Stimulated activated CD8-positive, alpha-beta memory T cell treated with anti-CD3 and anti-CD28 coated beads, Interleukin-4, amount 100 ng/mL, for 1 hour (primary cell): ENCODE measurements around the gene GARIN6.
"Not testable (repeated sequence)": the region's sequence is repeated elsewhere in the genome, so short reads cannot be mapped to it uniquely, and the experiment has no call there.

Experiments
- DNase-seq, 2 donors: peaks; one replicate each; pipeline ENCODE4 v3.0.0-alpha.2; 2020; ENCODE audit warnings: low read depth in 2 of 2, low spot score in 1 of 2

The GARIN6 gene

DNA sequence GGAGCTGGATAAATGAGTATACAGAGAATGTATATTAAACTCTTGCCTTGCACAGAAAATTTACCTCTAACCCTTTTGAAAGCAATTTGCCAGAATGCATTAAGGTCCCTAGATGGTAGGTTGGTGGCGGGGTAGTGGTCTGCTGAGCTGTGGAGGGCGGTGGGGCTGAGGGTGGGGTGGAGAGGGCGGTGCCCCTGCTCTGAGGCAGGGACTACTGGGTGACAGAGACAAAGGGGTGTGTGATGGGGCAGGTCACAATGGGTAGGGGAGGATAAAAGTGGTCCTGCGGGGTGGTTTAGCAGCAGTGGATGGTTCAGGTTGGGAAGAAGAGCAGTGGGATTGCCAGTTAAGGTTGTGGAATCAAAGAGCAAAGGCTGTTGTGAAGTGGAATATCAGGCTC, at the start of gene GARIN6:
GARIN6 (plus strand) TSS at position 301 of the 400 bp plus-strand sequence. CDS start 422 bp downstream, outside the sequence.
- DNase-seq, result no peak

DNA sequence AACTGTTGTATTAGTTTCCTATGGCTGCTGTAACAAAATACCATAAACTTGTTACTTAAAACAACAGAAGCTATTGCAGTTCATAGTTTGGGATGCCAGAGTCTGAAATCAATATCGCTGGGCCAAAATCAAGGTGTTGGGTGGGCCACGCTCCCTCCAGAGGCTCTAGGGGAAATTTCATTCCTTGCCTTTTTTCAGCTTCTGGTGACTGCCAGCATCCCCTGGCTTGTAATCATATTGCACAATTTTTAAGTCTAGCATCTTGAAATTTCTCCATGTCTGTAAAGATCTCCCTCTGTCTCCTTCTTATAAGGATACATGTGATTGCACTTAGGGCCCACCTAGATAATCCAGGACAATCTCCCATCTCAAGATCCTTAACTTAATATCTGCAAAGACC, 48.8 kb upstream of the GARIN6 start:
- DNase-seq, result no peak

DNA sequence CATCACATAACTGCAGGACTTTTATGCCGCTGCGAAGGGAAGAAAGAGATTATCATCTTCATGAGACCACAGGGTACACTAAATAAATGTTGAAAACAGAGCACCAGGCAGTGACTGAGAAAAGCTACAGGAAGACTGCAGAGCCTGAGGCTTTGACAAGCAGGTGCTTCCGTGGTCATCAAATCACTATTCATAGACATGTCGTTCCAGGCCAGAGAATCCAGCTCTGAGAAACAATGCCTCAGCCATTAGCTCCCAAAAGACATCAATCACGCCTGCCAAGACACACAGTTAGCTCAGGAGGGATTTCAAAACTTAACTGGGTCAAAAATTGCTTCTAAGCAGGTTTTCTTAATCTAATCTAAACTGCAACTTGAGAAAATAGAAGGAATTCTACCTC, 47.2 kb upstream of the GARIN6 start:
- DNase-seq, result no peak

DNA sequence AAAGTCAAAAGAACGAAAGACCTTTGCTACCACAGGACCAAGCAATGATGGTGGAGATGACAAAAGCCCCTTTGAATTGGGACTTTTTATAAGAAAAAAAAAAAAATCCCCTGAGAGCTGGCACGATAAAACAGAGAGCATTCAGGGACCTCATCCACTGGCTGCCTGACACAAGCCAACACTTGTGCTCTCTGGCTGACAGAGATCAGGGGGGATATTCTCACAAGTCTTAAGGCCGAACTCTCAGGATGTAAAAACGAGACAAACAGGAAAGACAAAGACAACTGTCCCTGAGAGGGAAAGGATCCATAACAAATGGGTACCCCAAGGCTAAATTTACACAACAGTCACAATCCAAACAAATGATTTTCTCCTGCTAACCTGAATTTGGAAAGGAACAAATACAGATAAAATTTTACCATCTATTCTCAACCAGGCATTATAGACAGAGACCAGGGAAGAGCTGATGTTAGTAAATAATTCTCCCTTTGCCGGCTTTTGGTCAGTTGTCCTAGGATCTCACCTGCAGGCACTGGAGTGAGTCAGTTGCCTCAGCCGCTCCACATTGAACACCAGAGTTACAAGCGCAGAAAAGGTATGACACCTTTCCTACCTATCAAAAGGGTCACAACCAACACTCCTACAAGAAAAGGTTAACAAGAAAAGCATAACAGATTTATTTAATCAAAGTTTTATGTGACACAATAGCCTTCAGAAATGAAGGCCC, 37.9 kb upstream of the GARIN6 start:
- no peak for DNase-seq

DNA sequence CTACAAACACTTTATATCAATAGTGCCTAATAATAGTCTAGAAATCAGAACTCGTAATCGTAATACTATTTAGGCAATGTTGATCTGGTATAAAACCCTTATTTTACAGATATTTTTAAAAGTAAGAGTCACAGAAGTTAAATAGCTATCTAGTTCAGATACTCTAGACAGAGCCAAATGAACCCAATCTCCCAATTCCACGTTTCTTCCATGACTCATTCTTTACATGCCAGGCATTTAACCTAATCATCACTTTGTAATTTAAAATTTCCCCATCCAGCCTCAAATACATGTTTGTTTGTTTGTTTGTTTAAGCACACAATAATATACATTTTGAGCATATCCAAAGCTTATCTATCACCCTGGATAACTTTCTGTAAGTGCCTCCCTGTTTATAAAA, 36.4 kb upstream of the GARIN6 start:
- DNase-seq, result no peak

DNA sequence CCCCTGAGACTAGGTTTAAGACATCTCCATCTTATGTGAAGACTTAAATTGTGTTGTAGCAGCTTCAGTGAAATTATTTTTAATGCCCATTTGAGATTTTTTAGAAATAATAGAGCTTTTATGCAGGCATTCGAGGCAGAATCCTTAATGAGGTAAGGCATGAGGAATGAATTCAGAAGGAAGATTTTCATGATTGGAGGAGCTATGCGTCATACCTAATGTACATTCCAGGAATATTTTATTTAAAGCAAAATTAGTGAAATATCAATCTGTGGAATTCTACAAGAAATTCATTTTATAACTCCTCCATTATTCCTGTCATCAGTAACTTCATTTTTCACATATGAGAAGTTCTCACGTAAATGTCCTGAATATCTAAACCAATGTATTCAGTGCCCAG, 36.0 kb upstream of the GARIN6 start:
- no peak for DNase-seq

DNA sequence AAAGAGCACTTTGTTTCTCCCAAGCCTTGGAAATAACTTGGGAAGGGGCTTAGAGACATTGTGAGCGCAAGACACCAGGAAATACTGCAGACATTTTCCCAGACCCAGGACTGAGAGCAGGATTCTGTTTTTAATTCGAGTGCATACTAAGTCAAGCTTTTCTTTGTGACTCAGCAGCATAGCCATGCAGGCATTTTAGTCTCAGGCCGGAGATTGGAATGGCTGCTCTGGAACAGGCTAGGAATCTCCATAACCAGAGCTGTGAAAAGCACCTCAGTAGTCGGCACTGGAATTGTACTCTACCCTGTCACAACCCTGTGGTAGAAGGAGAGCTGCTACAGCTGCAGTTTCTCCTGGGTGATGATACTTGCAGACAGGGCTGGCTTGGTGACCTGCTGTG, 28.9 kb upstream of the GARIN6 start:
- no peak for DNase-seq

DNA sequence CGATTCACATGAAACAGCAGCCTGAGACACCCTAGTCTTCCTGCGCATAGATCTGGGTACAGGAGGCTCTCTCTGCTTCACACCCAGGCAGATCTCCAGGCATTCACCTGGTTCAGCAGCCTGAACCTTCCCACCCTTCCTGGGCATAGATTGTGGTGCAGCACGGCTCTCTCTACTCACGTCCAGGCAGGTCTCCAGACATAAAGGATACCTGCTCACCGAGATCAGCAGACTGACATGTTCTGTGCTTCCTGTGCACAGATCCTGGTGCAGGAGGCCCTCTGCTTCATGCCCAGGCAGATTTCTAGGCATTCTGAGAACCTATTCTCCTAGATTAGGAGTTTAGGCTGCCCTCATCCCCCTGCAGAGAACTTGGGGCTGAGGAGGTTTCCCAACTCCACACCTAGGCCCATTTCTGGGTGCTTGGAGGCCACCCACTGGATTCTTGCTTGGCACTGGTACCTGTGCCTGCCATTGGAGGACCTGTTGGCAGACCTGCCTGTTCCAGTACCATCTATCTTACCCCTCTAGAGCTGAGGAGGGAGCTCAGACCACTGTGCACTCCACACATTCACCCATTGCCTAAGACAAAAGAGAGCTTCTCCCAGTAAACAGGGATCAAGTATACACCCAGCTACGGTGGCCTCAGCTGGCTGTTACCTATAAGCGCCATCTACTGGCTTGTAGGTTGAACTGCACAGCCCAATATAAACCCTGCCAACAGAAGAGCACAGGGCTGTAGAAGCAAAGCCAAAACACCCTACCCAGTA, 28.0 kb upstream of the GARIN6 start:
- DNase-seq, result no peak

DNA sequence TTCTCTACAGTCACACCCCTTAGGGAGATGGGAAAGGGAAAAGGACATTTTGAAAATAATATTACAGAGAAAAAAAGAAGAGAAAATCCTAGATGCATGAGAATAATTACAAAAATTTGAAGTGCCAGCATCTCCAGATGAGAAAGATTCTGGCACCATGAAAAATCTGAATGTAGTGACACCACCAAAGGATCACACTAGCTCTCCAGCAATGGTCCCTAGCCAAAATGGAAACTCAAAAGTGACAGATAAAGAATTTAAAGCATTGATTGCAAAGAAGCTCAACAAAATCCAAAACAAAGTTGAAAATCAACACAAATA, 27.4 kb upstream of the GARIN6 start:
- no peak for DNase-seq

DNA sequence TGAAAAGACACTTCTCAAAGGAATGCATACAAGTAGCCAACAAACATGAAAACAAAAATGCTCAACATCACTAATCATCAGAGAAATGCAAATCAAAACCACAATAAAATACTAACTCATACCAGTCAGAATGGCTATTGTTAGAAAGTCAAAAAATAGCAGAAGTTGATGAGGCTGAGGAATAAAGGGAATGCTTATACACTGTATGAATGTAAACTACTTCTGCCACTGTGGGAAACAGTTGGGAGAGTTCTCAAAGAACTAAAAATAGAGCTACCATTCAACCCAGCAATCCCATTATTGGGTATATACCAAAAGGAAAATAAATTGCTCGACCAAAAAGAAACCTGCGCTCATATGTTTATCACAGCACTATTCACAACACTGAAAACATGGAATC, 23.0 kb upstream of the GARIN6 start:
- DNase-seq, result not testable (repeated sequence)

DNA sequence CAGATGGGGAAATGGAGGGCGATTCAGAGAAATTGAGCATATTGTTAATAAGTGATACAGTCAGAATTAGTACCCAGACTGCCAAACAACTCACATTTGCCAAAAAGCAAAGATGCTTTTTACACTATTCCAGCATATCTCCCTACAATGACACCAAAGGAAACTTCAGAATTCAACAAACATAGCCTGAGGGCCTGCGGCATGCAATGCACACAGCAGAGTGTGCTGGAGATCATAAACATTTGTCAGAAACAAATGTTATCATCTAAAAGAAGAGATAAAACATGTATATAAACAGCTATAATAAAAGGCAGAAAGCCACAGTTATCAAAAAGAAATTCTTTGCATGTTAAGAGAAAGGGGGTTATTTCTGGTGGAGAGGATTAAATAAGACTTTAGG, 20.1 kb upstream of the GARIN6 start:
- no peak for DNase-seq

DNA sequence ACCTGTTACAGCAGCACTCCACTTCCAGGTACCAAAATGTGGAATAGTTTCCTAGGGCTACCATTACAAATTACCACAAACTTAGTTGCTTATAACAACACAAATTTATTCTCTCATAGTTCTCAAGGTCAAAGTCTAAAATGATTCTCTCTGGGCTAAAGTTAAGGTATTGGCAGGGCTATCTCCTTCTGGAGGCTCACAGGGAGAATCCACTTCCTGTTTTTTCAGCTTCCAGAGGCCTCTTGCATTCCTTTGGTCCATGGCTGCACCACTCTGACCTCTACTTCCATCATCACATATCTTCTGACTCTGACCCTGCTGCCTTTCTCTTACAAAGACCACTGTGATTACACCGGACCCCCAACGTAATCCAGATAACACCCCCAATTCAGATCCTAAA, 2.9 kb upstream of the GARIN6 start:
- no peak for DNase-seq

DNA sequence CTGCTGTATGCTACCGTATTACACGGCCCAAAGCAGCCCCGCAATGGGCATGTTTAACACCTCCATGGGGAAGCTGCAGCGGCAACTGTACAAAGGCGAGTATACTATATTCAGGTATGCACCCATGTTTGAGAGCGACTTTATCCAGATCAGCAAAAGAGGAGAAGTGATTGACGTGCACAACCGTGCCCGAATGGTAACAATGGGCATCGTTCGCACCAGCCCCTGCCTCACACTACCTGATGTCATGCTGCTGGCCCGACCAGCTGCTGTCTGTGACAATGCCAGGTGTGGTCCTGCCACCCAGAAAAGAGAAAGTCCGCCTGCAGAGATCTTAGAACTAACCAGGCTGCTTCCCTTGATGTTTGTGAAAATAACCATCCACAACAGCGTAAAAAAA, 630 bp downstream of the GARIN6 start:
- DNase-seq, result no peak

DNA sequence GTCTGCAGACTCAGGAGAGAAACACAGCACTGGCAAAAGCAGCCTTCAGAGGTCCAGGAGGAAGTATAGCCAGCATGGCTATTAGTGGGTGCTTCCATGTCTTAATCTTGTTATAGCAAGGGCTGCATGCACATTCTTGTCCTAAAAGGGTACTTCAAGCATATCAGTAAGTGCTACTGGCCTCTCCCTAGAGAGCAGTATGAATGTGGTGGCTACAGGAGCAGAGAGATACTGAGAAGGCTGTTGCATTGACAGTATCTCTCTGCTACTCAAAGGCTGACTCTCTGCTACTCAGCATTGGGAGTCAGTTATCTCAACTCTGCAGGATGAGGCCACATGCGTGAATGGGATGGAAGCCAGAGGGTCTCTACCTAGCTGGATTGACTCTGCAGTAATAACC, 2.0 kb downstream of the GARIN6 start:
- no peak for DNase-seq

DNA sequence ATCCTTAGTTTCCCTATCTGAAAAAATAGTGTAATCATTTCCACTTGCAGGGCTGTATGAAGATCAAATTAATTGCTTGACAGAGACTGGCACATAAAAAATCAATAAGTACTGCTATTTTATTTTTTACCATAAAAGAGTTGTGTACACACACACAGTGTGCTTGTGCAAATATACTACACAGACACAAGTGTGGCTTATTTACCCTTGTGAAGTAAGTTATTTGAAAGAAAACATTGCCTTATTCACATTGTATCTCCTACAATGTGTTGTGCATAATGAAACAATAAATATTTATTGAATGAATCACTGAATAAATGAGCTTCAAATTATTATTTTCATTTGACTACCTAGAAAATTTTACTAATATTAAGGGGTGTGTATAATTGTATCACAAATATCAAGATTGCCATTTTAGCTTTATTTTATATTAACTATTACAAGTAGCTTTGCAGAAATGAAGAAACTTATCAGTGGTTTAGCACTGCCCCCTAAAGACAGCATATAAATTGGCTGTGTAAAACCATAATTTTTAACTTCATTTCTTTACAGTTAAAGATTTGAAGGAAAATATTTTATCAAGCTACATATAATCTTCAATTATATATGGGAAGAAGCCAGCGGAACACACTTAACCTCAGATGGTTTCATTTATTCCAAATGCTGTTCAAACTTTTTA, 11.3 kb downstream of the GARIN6 start:
- no peak for DNase-seq

DNA sequence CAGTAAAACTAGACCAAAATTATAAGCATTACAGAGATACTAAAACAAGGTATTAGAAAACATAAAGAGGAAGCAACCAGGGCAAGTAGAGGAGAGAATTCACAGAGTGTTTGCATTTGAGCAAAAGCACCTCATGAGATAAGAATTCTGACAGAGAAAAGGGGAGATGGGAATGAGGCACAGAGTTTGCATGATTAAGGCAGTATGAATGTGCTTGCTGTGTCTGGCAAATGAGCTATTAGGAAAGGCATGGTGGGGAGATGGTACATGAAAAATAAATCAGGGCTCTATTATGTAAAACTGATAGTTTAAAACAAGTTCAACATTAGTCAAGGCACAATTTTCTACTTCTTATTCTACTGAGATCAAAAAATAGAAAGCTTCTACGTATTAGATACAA, 23.1 kb downstream of the GARIN6 start:
- DNase-seq, result no peak

DNA sequence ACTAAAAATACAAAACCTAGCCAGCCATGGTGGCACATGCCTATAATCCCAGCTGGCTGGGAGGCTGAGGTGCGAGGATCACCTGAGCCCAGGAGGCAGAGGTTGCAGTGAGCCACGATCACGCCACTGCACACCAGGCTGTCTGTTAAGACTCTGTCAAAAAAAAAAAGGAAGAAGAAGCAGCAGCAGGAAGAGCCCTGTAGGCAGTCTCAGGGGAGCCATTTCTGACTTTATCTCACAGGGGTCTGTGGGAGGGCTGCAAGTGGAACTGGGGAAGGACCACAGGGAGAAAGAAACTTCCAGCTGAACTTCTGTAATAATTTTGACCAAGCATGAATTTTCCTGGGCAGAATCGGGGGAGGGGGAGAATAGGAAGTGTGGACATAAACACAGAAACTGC, 32.7 kb downstream of the GARIN6 start:
- no peak for DNase-seq

DNA sequence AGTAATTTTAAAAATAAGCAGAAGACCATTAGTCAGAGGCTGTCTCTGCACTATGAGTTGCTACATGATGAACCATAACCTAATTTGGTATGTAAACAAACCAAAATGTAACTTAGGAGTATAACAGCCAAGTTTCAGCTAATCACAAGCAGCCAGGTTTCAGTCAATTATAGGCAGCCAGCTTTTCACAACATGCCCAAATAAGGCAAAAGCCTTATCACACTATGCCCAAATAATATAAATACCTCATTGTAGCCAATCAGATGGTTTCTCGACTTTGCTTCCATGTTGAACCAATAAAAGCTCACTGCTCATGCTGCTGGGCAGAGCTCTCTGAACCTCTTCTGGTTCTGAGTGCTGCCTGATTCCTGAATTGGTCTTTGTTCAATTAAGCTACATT, 38.6 kb downstream of the GARIN6 start:
- no peak for DNase-seq

DNA sequence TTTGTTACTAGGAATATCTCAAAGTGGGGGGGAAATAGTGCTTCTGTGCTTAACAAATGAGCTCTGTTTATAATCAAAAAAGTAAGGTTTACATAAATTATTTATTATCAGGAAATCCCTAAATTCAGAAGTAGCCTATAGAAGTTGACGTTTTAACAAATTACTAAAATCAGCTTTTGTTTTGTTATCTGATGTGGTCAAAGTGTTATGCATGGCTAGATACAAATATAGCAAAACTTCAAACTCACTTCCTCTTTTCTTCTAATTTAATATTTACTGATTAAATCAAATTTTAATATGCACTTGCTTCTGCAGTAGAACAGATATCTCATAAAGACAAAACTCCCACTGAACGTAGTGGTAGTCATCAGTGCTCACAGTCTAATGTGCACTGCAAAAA, 47.5 kb downstream of the GARIN6 start:
- DNase-seq, result no peak
